ENCODE measurements around the gene SPTBN2. TPM values are rescaled to one million over a fixed set of nuclear protein-coding genes. Genes with fewer than 3 reads are reported as not detected.

The SPTBN2 gene
- total and polyA plus RNA-seq, 2 of the 4 experiments (the other 2 are of a cell fraction) = 0.18 to 0.41 TPM

GRCh38 chr11:66636411-66636810 lies 92.6 kb downstream of the SPTBN2 start:
- Histone ChIP-seq H3K4me3 (ENCODE audit: insufficient read depth, low read depth, low read length) (no peak overlapping the region), H3K36me3 (ENCODE audit: control insufficient read depth, insufficient read depth, low read length) (peaks cover 18% of the 10 kb centered on the region), H3K4me1 (ENCODE audit: control insufficient read depth, insufficient read depth, low read length) (peaks cover 15% of the 10 kb centered on the region), H3K14ac (replicated peaks; ENCODE audit: low read depth, low read length) (no peak overlapping the region), H3K9ac (ENCODE audit: low read depth, low read length) (no peak overlapping the region), H4K20me1 (ENCODE audit: insufficient read depth, low read length) (peaks cover 73% of the 10 kb centered on the region), H3K9me3 (ENCODE audit: control insufficient read depth, insufficient read depth, low read length) (no peaks in the 10 kb centered on the region), H3K56ac (ENCODE audit: extremely low read depth, insufficient read depth, low read length) (no peak overlapping the region), H3K4ac (ENCODE audit: low read depth, low read length) (no peak overlapping the region), H2AK5ac (ENCODE audit: low read depth, low read length) (no peak overlapping the region), H3K4me2 (ENCODE audit: low read depth, low read length) (no peak overlapping the region), H4K91ac (ENCODE audit: insufficient read depth, low read depth, low read length) (no peak overlapping the region), H3K79me1 (ENCODE audit: low read depth in 1 of 2, low read length in 2 of 2) (peaks cover 11 to 76% of the 10 kb centered on the region in 2 experiments), H4K5ac (ENCODE audit: low read depth, low read length) (no peak overlapping the region), H2BK20ac (ENCODE audit: low read depth, low read length) (no peak overlapping the region), H2AK9ac (replicated peaks; ENCODE audit: low read depth, low read length, poor library complexity) (no peak overlapping the region), H2BK120ac (ENCODE audit: low read depth, low read length) (no peak overlapping the region), H3K23ac (ENCODE audit: low read depth, low read length) (peak overlapping the region; percentile 89; the same call in 1 of the 2 replicates), H4K8ac (ENCODE audit: low read depth in 2 of 2, low read length in 2 of 2) (no peak overlapping the region), H3K27me3 (ENCODE audit: control insufficient read depth, insufficient read depth, low read length) (no peaks in the 10 kb centered on the region), H3K27ac (ENCODE audit: insufficient read depth, low read length) (no peak overlapping the region), H2BK15ac (ENCODE audit: low read depth, low read length) (no peak overlapping the region), H3K18ac (ENCODE audit: low read depth, low read length) (no peak overlapping the region), H3K9me1 (ENCODE audit: insufficient read depth, low read length) (peaks cover 11% of the 10 kb centered on the region; the same call in 1 of the 2 replicates), H2BK5ac (ENCODE audit: low read depth, low read length, poor library complexity, severe bottlenecking) (peak overlapping the region; percentile 49), H2AFZ (replicated peaks; ENCODE audit: low read length, poor library complexity) (no peak overlapping the region)
- ATAC-seq (ENCODE audit: low read depth) (no peak), DNase-seq (no peak)
- CTCF ChIA-PET = interaction anchor here (0.6 to 1.6 kb wide), 4 partner anchors 14 to 563 kb away, joined by 3 to 5 read pairs (median 3); partner anchors contain the start of genes CCDC87, CCS and RBM14
- TF ChIP-seq CTCF (conservative IDR thresholded peaks at IDR 0.05; ENCODE audit: low read depth, low read length) (no peak), RCOR1 (IDR thresholded peaks at IDR 0.05; ENCODE audit: insufficient replicate concordance, low read length) (no peak), USF2 (IDR thresholded peaks at IDR 0.05; ENCODE audit: low read depth, low read length) (no peak), RAD21 (IDR thresholded peaks at IDR 0.05; ENCODE audit: low read length) (no peak), MAFK (IDR thresholded peaks at IDR 0.05; ENCODE audit: low read depth, low read length) (no peak), RFX5 (IDR thresholded peaks at IDR 0.05; ENCODE audit: low read depth, low read length) (no peak), SMC3 (IDR thresholded peaks at IDR 0.05; ENCODE audit: low read depth, low read length) (no peak), NFE2L2 (IDR thresholded peaks at IDR 0.05; ENCODE audit: low read depth, low read length) (no peak), MXI1 (IDR thresholded peaks at IDR 0.05; ENCODE audit: borderline replicate concordance, low read depth, low read length) (no peak), BHLHE40 (IDR thresholded peaks at IDR 0.05; ENCODE audit: low read depth, low read length) (no peak), CHD1 (IDR thresholded peaks at IDR 0.05; ENCODE audit: low read depth, low read length) (no peak), FOS (IDR thresholded peaks at IDR 0.05; ENCODE audit: low read depth, low read length) (no peak), ELK1 (IDR thresholded peaks at IDR 0.05; ENCODE audit: borderline replicate concordance, low read depth, low read length) (no peak), CEBPB (IDR thresholded peaks at IDR 0.05; ENCODE audit: low read depth, low read length) (no peak), POLR2A (IDR thresholded peaks at IDR 0.05; ENCODE audit: low read depth, low read length) (no peak), MAZ (IDR thresholded peaks at IDR 0.05; ENCODE audit: borderline replicate concordance, low read depth, low read length) (no peak)
- no CpG with 5 or more reads among the region's 3 CpGs for WGBS, 2 experiments (ENCODE audit: extremely low coverage in 2 of 2, insufficient read length in 1 of 2)
- dilution Hi-C loops (cut with HindIII; ENCODE audit: low sequenced_read_pairs, unreplicated experiment) = no loop called here
- BruUV-seq (replicated peaks) = no TSS peak
- in situ Hi-C loops (cut with MboI; ENCODE audit: low sequenced_read_pairs) = no loop called here
- intact Hi-C loops (cut with micrococcal nuclease) = no loop called here
- POLR2A ChIA-PET (ENCODE audit: unreplicated experiment) = no interaction called here
